Measurements from ENCODE around the gene GRM1.
A peak's percentile ranks its signal among the peaks of the same experiment; 100 is the strongest.

Gene GRM1

GRCh38 chr6:146336191-146336590, 307.3 kb downstream of the GRM1 start (continued):
- TF ChIP-seq POU6F1 (CRISPR knock-in tag; IDR thresholded peaks at IDR 0.05; ENCODE audit: borderline replicate concordance, low read depth) (no peak), ZC3H10 (CRISPR knock-in tag; IDR thresholded peaks at IDR 0.05) (no peak), TOX (CRISPR knock-in tag; IDR thresholded peaks at IDR 0.05; ENCODE audit: borderline replicate concordance) (no peak)

- TF ChIP-seq CSDC2 (CRISPR knock-in tag; IDR thresholded peaks at IDR 0.05): no peak
- TF ChIP-seq TSHZ2 (CRISPR knock-in tag; IDR thresholded peaks at IDR 0.05): no peak
- no peak for TF ChIP-seq TOX (CRISPR knock-in tag; IDR thresholded peaks at IDR 0.05; ENCODE audit: borderline replicate concordance)
- no peak for TF ChIP-seq CSRNP3 (CRISPR knock-in tag; IDR thresholded peaks at IDR 0.05)
- TF ChIP-seq OSR1 (CRISPR knock-in tag; IDR thresholded peaks at IDR 0.05): no peak
- TF ChIP-seq ARNTL (CRISPR knock-in tag; IDR thresholded peaks at IDR 0.05; ENCODE audit: borderline replicate concordance, low read depth): no peak
- TF ChIP-seq BACH2 (CRISPR knock-in tag; IDR thresholded peaks at IDR 0.05; ENCODE audit: borderline replicate concordance): no peak
- TF ChIP-seq RARB (CRISPR knock-in tag; IDR thresholded peaks at IDR 0.05): no peak
- TF ChIP-seq TCF4 (CRISPR knock-in tag; IDR thresholded peaks at IDR 0.05; ENCODE audit: borderline replicate concordance): no peak
- no peak for TF ChIP-seq ZFP3 (CRISPR knock-in tag; IDR thresholded peaks at IDR 0.05)
- TF ChIP-seq, protein P1, sequence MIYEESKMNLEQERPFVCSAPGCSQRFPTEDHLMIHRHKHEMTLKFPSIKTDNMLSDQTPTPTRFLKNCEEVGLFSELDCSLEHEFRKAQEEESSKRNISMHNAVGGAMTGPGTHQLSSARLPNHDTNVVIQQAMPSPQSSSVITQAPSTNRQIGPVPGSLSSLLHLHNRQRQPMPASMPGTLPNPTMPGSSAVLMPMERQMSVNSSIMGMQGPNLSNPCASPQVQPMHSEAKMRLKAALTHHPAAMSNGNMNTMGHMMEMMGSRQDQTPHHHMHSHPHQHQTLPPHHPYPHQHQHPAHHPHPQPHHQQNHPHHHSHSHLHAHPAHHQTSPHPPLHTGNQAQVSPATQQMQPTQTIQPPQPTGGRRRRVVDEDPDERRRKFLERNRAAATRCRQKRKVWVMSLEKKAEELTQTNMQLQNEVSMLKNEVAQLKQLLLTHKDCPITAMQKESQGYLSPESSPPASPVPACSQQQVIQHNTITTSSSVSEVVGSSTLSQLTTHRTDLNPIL (CRISPR knock-in tag; IDR thresholded peaks at IDR 0.05; ENCODE audit: low read depth): no peak
- TF ChIP-seq ESRRG (CRISPR knock-in tag; IDR thresholded peaks at IDR 0.05): no peak
- TF ChIP-seq GLIS3 (CRISPR knock-in tag; IDR thresholded peaks at IDR 0.05): no peak
- TF ChIP-seq ZNF70 (CRISPR knock-in tag; IDR thresholded peaks at IDR 0.05): no peak
- no peak for ATAC-seq
Measured at GRCh38 chr6:146337376-146337775, 308.5 kb downstream of the GRM1 start.

GRCh38 chr6:146339716-146340115, 310.9 kb downstream of the GRM1 start:
- peak; percentile 89 for ATAC-seq
- TF ChIP-seq ZNF8 (CRISPR knock-in tag; IDR thresholded peaks at IDR 0.05): no peak
- no peak for TF ChIP-seq ESRRG (CRISPR knock-in tag; IDR thresholded peaks at IDR 0.05)
- TF ChIP-seq OSR1 (CRISPR knock-in tag; IDR thresholded peaks at IDR 0.05): no peak
- TF ChIP-seq, protein P1 (CRISPR knock-in tag; IDR thresholded peaks at IDR 0.05; ENCODE audit: low read depth): no peak
- no peak for TF ChIP-seq CSRNP3 (CRISPR knock-in tag; IDR thresholded peaks at IDR 0.05)
- no peak for TF ChIP-seq RARB (CRISPR knock-in tag; IDR thresholded peaks at IDR 0.05)
- TF ChIP-seq BACH2 (CRISPR knock-in tag; IDR thresholded peaks at IDR 0.05; ENCODE audit: borderline replicate concordance): no peak
- TF ChIP-seq POU6F1 (CRISPR knock-in tag; IDR thresholded peaks at IDR 0.05; ENCODE audit: borderline replicate concordance, low read depth): no peak
- no peak for TF ChIP-seq TOX (CRISPR knock-in tag; IDR thresholded peaks at IDR 0.05; ENCODE audit: borderline replicate concordance)
- TF ChIP-seq GLIS3 (CRISPR knock-in tag; IDR thresholded peaks at IDR 0.05): no peak
- TF ChIP-seq, protein P2, sequence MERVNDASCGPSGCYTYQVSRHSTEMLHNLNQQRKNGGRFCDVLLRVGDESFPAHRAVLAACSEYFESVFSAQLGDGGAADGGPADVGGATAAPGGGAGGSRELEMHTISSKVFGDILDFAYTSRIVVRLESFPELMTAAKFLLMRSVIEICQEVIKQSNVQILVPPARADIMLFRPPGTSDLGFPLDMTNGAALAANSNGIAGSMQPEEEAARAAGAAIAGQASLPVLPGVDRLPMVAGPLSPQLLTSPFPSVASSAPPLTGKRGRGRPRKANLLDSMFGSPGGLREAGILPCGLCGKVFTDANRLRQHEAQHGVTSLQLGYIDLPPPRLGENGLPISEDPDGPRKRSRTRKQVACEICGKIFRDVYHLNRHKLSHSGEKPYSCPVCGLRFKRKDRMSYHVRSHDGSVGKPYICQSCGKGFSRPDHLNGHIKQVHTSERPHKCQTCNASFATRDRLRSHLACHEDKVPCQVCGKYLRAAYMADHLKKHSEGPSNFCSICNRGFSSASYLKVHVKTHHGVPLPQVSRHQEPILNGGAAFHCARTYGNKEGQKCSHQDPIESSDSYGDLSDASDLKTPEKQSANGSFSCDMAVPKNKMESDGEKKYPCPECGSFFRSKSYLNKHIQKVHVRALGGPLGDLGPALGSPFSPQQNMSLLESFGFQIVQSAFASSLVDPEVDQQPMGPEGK (CRISPR knock-in tag; IDR thresholded peaks at IDR 0.05; ENCODE audit: borderline replicate concordance): no peak
- no peak for TF ChIP-seq CSDC2 (CRISPR knock-in tag; IDR thresholded peaks at IDR 0.05)
- TF ChIP-seq ZNF70 (CRISPR knock-in tag; IDR thresholded peaks at IDR 0.05): no peak
- TF ChIP-seq ARNTL (CRISPR knock-in tag; IDR thresholded peaks at IDR 0.05; ENCODE audit: borderline replicate concordance, low read depth): no peak
- no peak for TF ChIP-seq ISL1 (CRISPR knock-in tag; IDR thresholded peaks at IDR 0.05)
- no peak for TF ChIP-seq SNAI2 (CRISPR knock-in tag; IDR thresholded peaks at IDR 0.05)
- TF ChIP-seq ZC3H10 (CRISPR knock-in tag; IDR thresholded peaks at IDR 0.05): no peak

Measured in SK-N-SH treated with all-trans-retinoic acid at 6 μM for 48 hours (cell line).